IPS-18a (cell line): ENCODE data around the gene IPO13.

Source experiments
- H3K27ac ChIP-seq: one replicate; pipeline ENCODE4 v1.5.1; 2013; ENCODE audit warnings: low read length
- H3K27me3 ChIP-seq: one replicate; pipeline ENCODE4 v1.6.1; 2013; ENCODE audit warnings: mild to moderate bottlenecking, low read length; ENCODE audit not compliant: control insufficient read depth, insufficient read depth
- H3K36me3 ChIP-seq: one replicate; pipeline ENCODE4 v1.6.1; 2013; ENCODE audit warnings: low read depth, low read length; ENCODE audit not compliant: control insufficient read depth
- H3K4me1 ChIP-seq: one replicate; pipeline ENCODE4 v1.6.1; 2013; ENCODE audit warnings: low read depth, low read length; ENCODE audit not compliant: control insufficient read depth
- H3K4me3 ChIP-seq: one replicate; pipeline ENCODE4 v1.5.1; 2013; ENCODE audit warnings: low read length
- H3K9ac ChIP-seq: one replicate; pipeline ENCODE4 v1.6.1; 2013; ENCODE audit warnings: mild to moderate bottlenecking, low read length, moderate library complexity
- H3K9me3 ChIP-seq: one replicate; pipeline ENCODE4 v1.6.1; 2013; ENCODE audit warnings: low read depth, low read length; ENCODE audit not compliant: control insufficient read depth

Gene IPO13

DNA sequence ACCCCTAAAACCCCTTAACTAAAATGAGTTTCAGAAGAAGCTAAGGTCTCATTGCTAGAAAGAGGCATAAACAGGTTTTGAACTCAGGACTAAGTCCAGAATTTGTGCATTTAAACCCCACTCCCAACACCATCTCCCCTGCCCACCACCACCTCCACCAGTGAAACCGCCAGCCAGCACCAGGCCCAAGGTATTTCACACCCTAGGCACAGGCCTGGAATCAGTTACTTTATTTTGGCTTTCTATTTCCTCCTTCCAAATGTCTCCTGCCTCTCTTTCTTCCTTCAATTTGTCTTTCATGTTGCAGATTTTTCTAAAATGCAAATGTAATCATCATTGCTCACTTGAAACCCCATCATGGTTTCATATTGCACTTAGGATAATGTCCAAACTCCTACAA lies 1.9 kb upstream of the IPO13 start:
- Histone ChIP-seq H3K9ac (no peak overlapping the region), H3K27me3 (no peaks in the 10 kb centered on the region), H3K9me3 (no peaks in the 10 kb centered on the region), H3K4me1 (peaks cover 9% of the 10 kb centered on the region), H3K36me3 (no peaks in the 10 kb centered on the region), H3K27ac (no peak overlapping the region), H3K4me3 (no peak overlapping the region)

DNA sequence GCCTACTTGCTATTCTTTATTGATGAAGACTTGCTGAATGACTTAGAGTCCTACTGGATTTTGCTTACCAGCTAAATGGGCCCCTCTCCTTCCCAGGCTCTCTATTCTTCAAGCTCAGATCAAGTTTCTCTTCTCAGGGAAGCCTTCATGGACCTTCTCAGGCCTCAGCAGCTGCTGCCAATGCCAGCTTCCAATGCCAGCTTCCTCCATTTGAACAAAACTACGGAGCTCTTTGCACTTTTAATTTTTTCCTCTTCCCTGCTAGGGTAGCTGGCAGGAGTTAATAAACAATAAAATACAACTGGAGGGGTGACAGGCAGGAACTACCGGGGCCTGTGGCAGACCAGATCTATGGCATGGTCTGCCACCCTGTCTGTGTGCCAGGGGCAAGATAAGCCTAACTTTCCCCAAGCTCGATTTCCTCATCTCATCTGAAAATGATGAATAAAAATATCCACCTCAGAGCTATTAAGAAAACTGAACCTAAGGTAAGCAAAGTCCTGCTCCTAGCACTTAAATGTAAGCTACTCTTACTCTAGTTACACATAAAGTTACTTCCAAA lies 995 bp upstream of the IPO13 start:
- Histone ChIP-seq H3K27me3 (no peaks in the 10 kb centered on the region), H3K4me1 (peaks cover 9% of the 10 kb centered on the region), H3K27ac (no peak overlapping the region), H3K9ac (no peak overlapping the region), H3K4me3 (peak overlapping the region; percentile 76), H3K9me3 (no peaks in the 10 kb centered on the region), H3K36me3 (no peaks in the 10 kb centered on the region)

DNA sequence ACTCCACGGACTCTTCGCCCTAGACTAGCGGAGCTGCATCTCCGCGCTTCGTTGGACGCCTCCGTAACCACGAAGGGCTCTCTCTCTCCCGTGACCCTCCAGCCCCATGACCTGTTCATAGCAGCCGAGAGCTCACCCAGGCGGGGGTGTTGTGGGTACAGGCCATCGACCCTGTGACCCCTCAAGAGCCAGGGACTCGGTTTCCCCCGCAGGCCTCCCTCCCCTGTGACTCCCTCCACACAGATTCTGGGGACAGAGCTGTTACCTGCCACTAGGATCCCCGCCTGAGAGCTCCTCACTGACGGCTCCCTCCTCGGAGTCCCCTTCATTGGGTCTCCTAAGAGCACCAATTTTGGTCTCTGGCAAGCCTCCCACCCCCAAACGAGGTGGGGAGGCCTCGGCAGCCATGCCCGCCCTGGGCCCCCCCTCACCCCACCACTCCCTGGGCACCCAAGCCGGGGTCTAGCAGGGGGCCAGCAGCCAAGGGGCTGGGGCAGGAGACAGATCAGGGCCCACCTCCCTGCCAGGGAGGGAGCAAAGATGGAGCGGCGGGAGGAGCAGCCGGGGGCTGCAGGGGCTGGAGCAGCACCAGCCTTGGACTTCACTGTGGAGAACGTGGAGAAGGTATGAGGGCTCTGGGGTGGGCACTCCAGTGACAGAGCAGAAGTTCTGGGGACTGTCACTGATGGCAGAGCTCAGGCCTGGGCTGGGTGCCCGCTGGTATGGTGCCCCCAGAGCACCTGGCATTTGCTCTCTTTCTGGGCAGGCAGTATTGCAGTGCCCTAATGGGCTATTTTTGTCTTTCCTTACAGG lies 517 bp downstream of the IPO13 start:
- Histone ChIP-seq H3K9me3 (no peaks in the 10 kb centered on the region), H3K36me3 (no peaks in the 10 kb centered on the region), H3K4me3 (peak overlapping the region; percentile 76), H3K27me3 (no peaks in the 10 kb centered on the region), H3K4me1 (peaks cover 9% of the 10 kb centered on the region), H3K27ac (no peak overlapping the region), H3K9ac (peak overlapping the region; percentile 80)

DNA sequence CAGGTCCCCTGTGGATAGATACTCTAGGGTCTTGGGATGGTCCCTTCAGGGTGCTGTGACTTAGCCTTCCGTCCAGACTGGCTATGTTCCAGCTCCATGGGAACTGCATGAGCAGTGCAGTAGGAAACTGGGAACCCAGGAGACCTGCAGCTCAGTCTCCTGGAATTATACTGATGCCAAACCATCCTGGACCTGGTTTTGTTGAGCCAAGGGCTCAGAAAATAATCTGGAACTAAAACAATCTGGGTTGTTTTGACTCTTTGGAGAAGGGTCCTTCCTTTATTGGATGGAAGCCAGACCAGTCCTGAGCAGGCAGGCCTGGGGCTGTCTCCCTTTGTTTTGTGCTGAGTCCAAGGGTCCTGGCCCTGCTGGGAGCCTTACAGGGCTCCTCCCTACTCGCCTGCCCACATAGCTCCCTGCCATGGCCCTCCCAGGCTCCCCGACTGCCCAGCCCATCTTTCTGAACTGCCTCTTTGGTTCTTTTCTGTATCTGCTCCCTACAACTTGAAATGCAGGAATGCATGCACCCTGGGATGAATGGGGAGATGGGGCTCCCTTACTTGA lies 1.2 kb downstream of the IPO13 start:
- H3K36me3 ChIP-seq: no peaks in the 10 kb centered on the region
- no peak overlapping the region for H3K9ac ChIP-seq
- H3K4me3 ChIP-seq: peak overlapping the region; percentile 76
- no peaks in the 10 kb centered on the region for H3K27me3 ChIP-seq
- no peak overlapping the region for H3K27ac ChIP-seq
- no peaks in the 10 kb centered on the region for H3K9me3 ChIP-seq
- peaks cover 9% of the 10 kb centered on the region for H3K4me1 ChIP-seq

DNA sequence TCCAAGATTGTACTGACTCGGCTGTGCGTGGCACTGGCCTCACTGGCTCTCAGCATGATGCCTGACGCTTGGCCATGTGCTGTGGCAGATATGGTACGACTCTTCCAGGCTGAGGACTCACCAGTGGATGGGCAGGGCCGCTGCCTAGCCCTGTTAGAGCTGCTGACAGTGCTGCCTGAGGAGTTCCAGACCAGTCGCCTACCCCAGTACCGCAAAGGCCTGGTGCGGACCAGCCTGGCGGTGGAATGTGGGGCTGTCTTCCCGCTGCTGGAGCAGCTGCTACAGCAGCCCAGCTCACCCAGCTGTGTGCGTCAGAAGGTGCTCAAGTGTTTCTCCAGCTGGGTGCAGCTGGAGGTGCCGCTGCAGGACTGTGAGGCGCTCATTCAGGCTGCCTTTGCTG lies 2.9 kb downstream of the IPO13 start:
- H3K9me3 ChIP-seq: no peaks in the 10 kb centered on the region
- H3K9ac ChIP-seq: no peak overlapping the region
- no peaks in the 10 kb centered on the region for H3K27me3 ChIP-seq
- no peak overlapping the region for H3K4me3 ChIP-seq
- H3K27ac ChIP-seq: no peak overlapping the region
- no peaks in the 10 kb centered on the region for H3K36me3 ChIP-seq
- H3K4me1 ChIP-seq: peaks cover 4% of the 10 kb centered on the region

DNA sequence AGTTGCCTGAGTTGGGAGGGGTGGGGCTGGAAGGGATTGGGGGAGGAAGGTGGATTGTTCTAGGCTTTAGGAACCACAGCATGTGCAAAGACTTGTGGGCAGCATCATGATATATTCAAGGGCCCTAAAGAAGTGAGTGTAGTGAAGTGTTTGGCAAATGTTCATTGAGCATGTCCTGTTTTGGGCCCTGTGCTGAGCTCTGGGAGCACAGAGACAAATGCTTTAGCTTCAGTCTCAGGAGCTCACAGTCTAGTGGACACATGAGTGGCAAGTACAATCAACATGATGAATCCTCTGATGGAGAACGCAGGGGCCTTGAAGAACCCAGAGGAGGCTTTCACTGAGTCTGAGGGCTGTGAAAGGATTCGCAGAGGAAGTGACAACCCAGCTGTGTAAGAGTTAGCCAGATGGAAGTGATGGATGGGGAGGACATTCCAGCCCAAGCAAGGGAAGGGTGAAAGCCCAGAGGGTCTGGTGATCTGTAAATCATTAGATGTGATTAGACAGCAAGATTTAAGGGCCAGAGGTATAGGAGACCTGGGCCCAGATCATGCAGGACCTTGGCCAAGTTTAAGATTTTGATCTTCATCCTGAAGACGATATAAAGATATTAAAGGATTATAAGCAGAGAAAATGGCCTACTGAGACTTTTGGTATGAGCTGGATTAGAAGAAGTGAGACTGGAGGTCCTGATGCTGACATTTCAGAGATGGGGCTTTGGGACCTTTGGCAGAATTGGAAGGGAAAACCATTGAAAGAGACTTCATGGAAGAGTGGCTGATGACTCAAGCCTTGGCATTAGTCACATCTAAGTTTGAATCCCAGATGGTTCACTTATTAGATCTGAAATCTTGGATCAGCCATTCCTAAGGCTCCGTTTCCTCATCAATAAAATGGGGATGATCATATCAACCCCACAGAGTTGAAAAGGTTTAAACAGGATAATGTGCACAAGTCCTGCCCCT lies 4.6 kb downstream of the IPO13 start:
- Histone ChIP-seq H3K27me3 (no peaks in the 10 kb centered on the region), H3K9ac (no peak overlapping the region), H3K4me3 (no peak overlapping the region), H3K36me3 (no peaks in the 10 kb centered on the region), H3K27ac (no peak overlapping the region), H3K4me1 (no peaks in the 10 kb centered on the region), H3K9me3 (no peaks in the 10 kb centered on the region)

DNA sequence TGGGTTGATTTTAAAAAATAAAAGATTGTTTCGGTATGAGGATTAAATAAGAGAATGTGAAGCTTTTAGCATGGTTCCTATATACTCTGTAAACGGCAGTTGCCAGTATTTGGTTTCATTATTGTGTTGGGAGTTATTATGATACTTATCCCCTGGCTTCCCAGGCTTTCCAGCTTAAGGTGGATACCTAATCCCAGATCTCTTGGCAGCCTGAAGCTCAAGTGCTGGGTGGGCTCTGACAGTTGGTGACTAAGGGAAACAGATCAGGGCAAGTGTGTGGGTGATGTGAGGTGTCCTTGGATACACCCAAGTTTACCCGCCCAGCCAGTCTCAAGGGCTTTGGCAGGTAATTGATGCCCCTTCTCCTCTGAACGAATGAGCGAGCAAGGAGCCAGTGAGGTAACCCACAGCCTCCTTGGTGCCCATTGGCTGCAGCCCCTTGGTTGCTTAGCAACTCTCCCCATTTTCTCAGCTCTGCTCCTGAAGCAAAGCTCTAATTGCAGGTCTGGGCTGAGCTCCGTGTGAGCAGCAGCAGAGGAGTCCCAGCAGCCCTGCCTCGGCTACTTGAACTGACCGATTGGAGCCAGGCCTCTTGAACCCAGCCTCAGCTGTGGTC lies 6.1 kb downstream of the IPO13 start:
- H3K9me3 ChIP-seq: no peaks in the 10 kb centered on the region
- no peaks in the 10 kb centered on the region for H3K4me1 ChIP-seq
- peaks cover 6% of the 10 kb centered on the region for H3K36me3 ChIP-seq
- H3K27me3 ChIP-seq: no peaks in the 10 kb centered on the region
- H3K4me3 ChIP-seq: no peak overlapping the region
- H3K9ac ChIP-seq: no peak overlapping the region
- H3K27ac ChIP-seq: no peak overlapping the region

DNA sequence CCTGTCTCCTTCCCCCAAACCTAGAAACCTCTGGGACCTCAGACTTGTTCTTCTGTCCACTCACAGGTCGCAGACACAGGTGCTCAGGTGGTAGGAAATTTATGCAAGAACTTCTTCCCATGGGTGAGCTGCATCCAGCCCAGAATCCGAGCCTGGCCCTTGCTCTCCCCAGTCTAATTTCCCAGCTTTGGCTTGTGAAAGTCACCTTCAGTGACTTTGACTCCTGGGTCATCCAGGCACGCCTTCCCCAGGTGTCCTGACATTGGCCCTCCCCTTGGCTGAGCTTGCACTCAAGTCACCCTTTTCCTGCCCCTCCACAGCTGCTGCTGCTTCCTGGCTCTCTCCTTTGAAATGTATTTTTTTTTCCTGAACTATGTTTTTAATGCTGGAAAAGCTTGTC lies 6.6 kb downstream of the IPO13 start:
- no peaks in the 10 kb centered on the region for H3K4me1 ChIP-seq
- H3K9ac ChIP-seq: no peak overlapping the region
- H3K27ac ChIP-seq: no peak overlapping the region
- peaks cover 8% of the 10 kb centered on the region for H3K36me3 ChIP-seq
- H3K9me3 ChIP-seq: no peaks in the 10 kb centered on the region
- H3K27me3 ChIP-seq: no peaks in the 10 kb centered on the region
- H3K4me3 ChIP-seq: no peak overlapping the region

DNA sequence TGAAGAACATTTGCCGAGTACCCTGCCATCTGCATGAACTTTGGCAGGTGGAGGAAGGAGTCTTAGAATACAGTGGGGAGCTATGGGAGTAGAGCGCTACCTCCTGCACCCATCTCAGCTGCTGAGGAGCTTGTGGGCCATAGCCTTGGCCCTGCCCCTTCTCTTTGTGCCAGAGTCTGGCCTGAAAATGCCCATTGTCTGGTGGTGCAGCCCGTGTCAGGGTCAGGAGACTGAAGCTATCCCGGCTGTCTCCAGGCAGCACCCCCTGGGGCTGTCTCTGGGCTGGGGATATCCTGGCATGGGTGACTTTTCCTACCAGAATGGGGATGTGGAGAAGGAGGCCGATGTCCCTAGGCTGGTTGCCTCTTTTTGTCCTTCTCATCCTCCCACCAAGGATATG lies 7.3 kb downstream of the IPO13 start:
- Histone ChIP-seq H3K27ac (no peak overlapping the region), H3K9ac (no peak overlapping the region), H3K36me3 (peaks cover 8% of the 10 kb centered on the region), H3K4me1 (no peaks in the 10 kb centered on the region), H3K9me3 (no peaks in the 10 kb centered on the region), H3K4me3 (no peak overlapping the region), H3K27me3 (no peaks in the 10 kb centered on the region)

DNA sequence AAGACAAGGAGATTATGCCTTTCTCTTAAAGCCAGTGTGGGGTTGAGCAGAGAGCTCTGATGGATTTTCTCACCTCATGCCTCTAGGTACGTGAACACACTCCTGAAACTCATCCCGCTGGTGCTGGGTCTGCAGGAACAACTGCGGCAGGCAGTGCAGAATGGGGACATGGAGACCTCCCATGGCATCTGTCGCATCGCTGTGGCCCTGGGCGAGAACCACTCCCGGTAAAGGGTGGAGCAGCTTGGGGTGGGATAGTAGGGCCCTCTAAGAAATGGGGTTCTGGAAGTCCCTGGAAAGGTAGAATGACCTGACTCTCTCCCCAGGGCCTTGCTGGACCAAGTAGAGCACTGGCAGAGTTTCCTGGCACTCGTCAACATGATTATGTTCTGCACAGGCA lies 9.5 kb downstream of the IPO13 start:
- Histone ChIP-seq H3K27me3 (no peaks in the 10 kb centered on the region), H3K4me1 (no peaks in the 10 kb centered on the region), H3K9me3 (no peaks in the 10 kb centered on the region), H3K4me3 (no peak overlapping the region), H3K36me3 (peaks cover 8% of the 10 kb centered on the region), H3K9ac (no peak overlapping the region), H3K27ac (no peak overlapping the region)
